Fibroblast of lung (primary cell): Measurements from ENCODE around the gene RET.

Source experiments
- EZH2 ChIP-seq: IDR thresholded peaks from 2 replicates; pipeline ENCODE4 v1.5.1; 2012; ENCODE audit warnings: low read length, control low read depth, mild to moderate bottlenecking; ENCODE audit errors: missing control alignments
- TF ChIP-seq, protein P1 (sequence below), 2 donors: IDR thresholded peaks in 1 of 2; conservative IDR thresholded peaks in 1 of 2; 1 replicate in 1 of 2; 2 replicates in 1 of 2; pipeline ENCODE4 v1.5.1; 2011 to 2012; ENCODE audit warnings: low read length in 2 of 2, control low read depth in 1 of 2, inconsistent platforms in 1 of 2, low read depth in 1 of 2, mild to moderate bottlenecking in 1 of 2

DNA sequence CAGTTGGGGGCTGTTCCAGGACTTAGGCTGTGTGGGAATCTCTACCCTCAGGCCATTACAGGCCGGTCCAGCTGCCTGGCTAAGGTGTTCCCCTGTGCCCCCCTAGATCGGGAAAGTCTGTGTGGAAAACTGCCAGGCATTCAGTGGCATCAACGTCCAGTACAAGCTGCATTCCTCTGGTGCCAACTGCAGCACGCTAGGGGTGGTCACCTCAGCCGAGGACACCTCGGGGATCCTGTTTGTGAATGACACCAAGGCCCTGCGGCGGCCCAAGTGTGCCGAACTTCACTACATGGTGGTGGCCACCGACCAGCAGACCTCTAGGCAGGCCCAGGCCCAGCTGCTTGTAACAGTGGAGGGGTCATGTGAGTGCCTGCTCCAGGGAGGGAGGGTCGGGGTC, 34.2 kb downstream of the RET start:
- TF ChIP-seq, protein P1, sequence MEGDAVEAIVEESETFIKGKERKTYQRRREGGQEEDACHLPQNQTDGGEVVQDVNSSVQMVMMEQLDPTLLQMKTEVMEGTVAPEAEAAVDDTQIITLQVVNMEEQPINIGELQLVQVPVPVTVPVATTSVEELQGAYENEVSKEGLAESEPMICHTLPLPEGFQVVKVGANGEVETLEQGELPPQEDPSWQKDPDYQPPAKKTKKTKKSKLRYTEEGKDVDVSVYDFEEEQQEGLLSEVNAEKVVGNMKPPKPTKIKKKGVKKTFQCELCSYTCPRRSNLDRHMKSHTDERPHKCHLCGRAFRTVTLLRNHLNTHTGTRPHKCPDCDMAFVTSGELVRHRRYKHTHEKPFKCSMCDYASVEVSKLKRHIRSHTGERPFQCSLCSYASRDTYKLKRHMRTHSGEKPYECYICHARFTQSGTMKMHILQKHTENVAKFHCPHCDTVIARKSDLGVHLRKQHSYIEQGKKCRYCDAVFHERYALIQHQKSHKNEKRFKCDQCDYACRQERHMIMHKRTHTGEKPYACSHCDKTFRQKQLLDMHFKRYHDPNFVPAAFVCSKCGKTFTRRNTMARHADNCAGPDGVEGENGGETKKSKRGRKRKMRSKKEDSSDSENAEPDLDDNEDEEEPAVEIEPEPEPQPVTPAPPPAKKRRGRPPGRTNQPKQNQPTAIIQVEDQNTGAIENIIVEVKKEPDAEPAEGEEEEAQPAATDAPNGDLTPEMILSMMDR (conservative IDR thresholded peaks at IDR 0.05 in 1 of 2, IDR thresholded peaks at IDR 0.05 in 1 of 2; ENCODE audit: low read depth in 1 of 2, low read length in 2 of 2), result no peak
- TF ChIP-seq EZH2, result no peak
